Measurements from ENCODE around the gene ETFB. TPM values are rescaled to one million over a fixed set of nuclear protein-coding genes. Genes with fewer than 3 reads are reported as not detected.
A peak's percentile ranks its signal among the peaks of the same experiment; 100 is the strongest.

Gene ETFB
- total RNA-seq, 1 experiment from 2014 or later = 204 TPM

GRCh38 chr19:51354103-51354741 is 12.0 kb downstream of the ETFB start:
- Histone ChIP-seq H3K4me3 (no peak overlapping the region), H3K9me2 (ENCODE audit: insufficient read depth) (no peaks in the 10 kb centered on the region), H3K79me2 (ENCODE audit: low read depth) (no peaks in the 10 kb centered on the region), H3K4me2 (no peak overlapping the region), H3K27me3 (ENCODE audit: insufficient read depth, low read depth) (no peaks in the 10 kb centered on the region), H4K20me1 (ENCODE audit: insufficient read depth) (peaks cover 7% of the 10 kb centered on the region; the same call in 1 of the 2 replicates), H3K36me3 (ENCODE audit: low read depth) (no peaks in the 10 kb centered on the region), H2AFZ (no peak overlapping the region), H3K27ac (no peak overlapping the region), H3F3A (ENCODE audit: insufficient read depth, low read depth) (peaks cover 14% of the 10 kb centered on the region), H3K9me3 (ENCODE audit: insufficient read depth, low read depth) (no peaks in the 10 kb centered on the region), H3K4me1 (replicated peaks; ENCODE audit: insufficient read depth) (peaks cover 8% of the 10 kb centered on the region)
- intact Hi-C loops (cut with micrococcal nuclease; ENCODE audit: unreplicated experiment) = no loop called here
- no TSS peak for BruUV-seq (replicated peaks)
- ChIA-PET POLR2A (ENCODE audit: unreplicated experiment) (no interaction called here), CTCF (no interaction called here)
- DNase-seq = no peak
- no peak for TF ChIP-seq EZH2 (IDR thresholded peaks at IDR 0.05; ENCODE audit: low read depth)

GRCh38 chr19:51352783-51353360 is 13.3 kb downstream of the ETFB start:
- H3F3A ChIP-seq (ENCODE audit: insufficient read depth, low read depth) = peaks cover 17% of the 10 kb centered on the region
- H3K79me2 ChIP-seq (ENCODE audit: low read depth) = no peaks in the 10 kb centered on the region
- CTCF ChIA-PET = no interaction called here
- no peak overlapping the region for H3K4me2 ChIP-seq
- intact Hi-C loops (cut with micrococcal nuclease; ENCODE audit: unreplicated experiment) = no loop called here
- no peaks in the 10 kb centered on the region for H3K9me3 ChIP-seq (ENCODE audit: insufficient read depth, low read depth)
- POLR2A ChIA-PET (ENCODE audit: unreplicated experiment) = no interaction called here
- H3K4me3 ChIP-seq = no peak overlapping the region
- no TSS peak for BruUV-seq (replicated peaks)
- H3K4me1 ChIP-seq (replicated peaks; ENCODE audit: insufficient read depth) = peaks cover 8% of the 10 kb centered on the region
- no peak overlapping the region for H2AFZ ChIP-seq
- no peaks in the 10 kb centered on the region for H3K36me3 ChIP-seq (ENCODE audit: low read depth)
- DNase-seq = no peak
- no peaks in the 10 kb centered on the region for H3K9me2 ChIP-seq (ENCODE audit: insufficient read depth)
- TF ChIP-seq EZH2 (IDR thresholded peaks at IDR 0.05; ENCODE audit: low read depth) (no peak), CTCF (conservative IDR thresholded peaks at IDR 0.05) (no peak)
- H3K27ac ChIP-seq = no peak overlapping the region
- H4K20me1 ChIP-seq (ENCODE audit: insufficient read depth) = peaks cover 7% of the 10 kb centered on the region; the same call in 1 of the 2 replicates
- no peaks in the 10 kb centered on the region for H3K27me3 ChIP-seq (ENCODE audit: insufficient read depth, low read depth)

DNA sequence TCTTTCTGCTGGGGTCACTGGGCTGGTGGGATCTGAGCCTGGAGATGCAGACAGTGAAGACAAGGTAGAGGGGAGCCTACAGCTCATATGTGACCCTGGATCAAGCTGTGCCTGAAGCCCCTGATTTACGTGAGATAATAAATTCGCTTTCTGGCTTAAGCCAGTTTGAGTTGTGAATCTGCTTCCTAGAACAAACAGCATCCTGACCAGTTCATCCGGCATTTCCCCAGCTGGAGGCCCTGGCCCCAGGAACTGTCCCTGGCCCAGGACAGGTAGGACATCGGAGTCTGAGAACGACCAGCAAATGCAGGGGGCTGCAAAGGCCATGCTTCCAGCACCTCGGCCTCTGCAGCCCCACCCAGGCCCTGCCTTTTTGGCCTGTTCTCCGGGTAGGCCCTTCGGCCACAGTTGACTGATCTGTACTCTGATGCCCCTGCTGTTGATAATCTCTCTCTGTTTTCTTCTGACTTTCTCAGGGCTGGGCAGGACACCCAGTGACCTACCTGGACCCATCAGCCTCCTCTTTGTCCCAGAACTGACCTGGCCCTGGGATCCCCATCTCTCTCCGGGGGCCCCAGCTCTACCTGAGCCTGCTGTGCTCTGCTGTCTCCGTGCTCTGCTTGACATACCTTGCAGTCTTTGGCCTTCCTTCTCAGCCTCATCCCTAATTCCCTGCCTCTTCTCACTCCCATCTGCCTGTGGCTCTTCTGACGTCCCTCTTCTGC is 14.8 kb downstream of the ETFB start:
- no peak for DNase-seq
- no peak overlapping the region for H2AFZ ChIP-seq
- ChIA-PET CTCF (interaction anchor here (0.6 kb wide), 1 partner anchor 10 kb away, joined by 4 read pairs; the partner anchor contains the start of gene VSIG10L), POLR2A (ENCODE audit: unreplicated experiment) (no interaction called here)
- H3K27ac ChIP-seq = peak overlapping the region; percentile 58
- no peaks in the 10 kb centered on the region; the same call in none of the 2 replicates for H4K20me1 ChIP-seq (ENCODE audit: insufficient read depth)
- no peak overlapping the region for H3K4me3 ChIP-seq
- intact Hi-C loops (cut with micrococcal nuclease; ENCODE audit: unreplicated experiment) = no loop called here
- no peaks in the 10 kb centered on the region for H3K27me3 ChIP-seq (ENCODE audit: insufficient read depth, low read depth)
- H3K36me3 ChIP-seq (ENCODE audit: low read depth) = no peaks in the 10 kb centered on the region
- no peaks in the 10 kb centered on the region for H3K79me2 ChIP-seq (ENCODE audit: low read depth)
- BruUV-seq (replicated peaks) = no TSS peak
- no peak overlapping the region for H3K4me2 ChIP-seq
- H3K9me3 ChIP-seq (ENCODE audit: insufficient read depth, low read depth) = no peaks in the 10 kb centered on the region
- TF ChIP-seq CTCF (conservative IDR thresholded peaks at IDR 0.05) (no peak), EZH2 (IDR thresholded peaks at IDR 0.05; ENCODE audit: low read depth) (no peak)
- peaks cover 17% of the 10 kb centered on the region for H3F3A ChIP-seq (ENCODE audit: insufficient read depth, low read depth)
- no peaks in the 10 kb centered on the region for H3K9me2 ChIP-seq (ENCODE audit: insufficient read depth)
- H3K4me1 ChIP-seq (replicated peaks; ENCODE audit: insufficient read depth) = peaks cover 8% of the 10 kb centered on the region

Data from PC-9 (cell line).